Measurements from ENCODE around the gene REXO5. TPM values are rescaled to one million over a fixed set of nuclear protein-coding genes. Genes with fewer than 3 reads are reported as not detected.

The REXO5 gene
- total RNA-seq, 1 experiment from 2014 or later, result 8.5 TPM

DNA sequence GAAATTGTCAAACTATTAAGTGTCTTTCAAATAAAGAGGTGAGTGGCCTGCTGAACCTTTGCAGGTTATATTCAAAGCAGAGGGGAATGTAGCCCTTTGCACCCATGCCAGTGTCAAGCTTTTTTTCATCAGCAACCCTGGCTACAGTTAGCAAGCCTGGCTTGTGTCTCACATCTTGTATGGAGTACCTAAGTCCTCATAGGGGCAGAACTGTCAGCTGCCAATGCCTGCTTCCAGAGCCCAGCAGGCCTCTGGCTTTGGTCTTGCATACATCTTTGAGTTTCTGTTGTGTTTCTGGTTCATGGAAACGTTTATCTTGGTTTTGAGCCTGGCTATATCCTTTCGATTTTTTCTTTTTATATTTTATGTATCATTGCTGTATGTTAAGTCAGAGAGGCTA is 26.8 kb downstream of the REXO5 start (continued):
- no peak for TF ChIP-seq NFYB (CRISPR knock-in tag; conservative IDR thresholded peaks at IDR 0.05; ENCODE audit: low read depth)
- no peak for TF ChIP-seq TEAD1 (CRISPR knock-in tag; IDR thresholded peaks at IDR 0.05)

DNA sequence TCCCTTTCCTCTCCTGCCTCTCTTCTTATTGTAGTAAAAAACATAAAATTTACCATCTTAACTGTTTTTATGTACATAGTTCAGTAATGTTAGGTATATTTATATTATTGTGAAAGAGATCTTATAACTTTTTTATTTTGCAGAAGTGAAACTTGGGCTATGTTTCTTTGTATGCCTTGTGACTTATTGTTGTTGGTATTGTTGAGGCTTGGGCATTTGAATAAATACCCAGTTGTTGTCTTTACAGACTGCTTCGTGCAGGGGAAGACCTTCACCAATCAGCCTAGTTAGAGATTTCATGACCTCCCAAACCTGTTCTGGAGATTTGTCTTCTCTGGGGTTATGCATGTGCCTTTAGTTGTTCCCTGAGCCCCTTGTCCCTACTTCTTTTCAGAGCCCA is 31.9 kb downstream of the REXO5 start:
- Mint-ChIP-seq H3K4me3 (no peak overlapping the region), H3K27ac (no peak overlapping the region), H3K36me3 (peaks cover 54% of the 10 kb centered on the region), H3K4me1 (no peaks in the 10 kb centered on the region), H3K27me3 (ENCODE audit: low read depth) (no peaks in the 10 kb centered on the region), H3K9me3 (peaks cover 22% of the 10 kb centered on the region)
- CTCF ChIA-PET, result no interaction called here
- ATAC-seq, result no peak
- POLR2A ChIA-PET, result no interaction called here
- no peak for TF ChIP-seq OVOL2 (CRISPR knock-in tag; IDR thresholded peaks at IDR 0.05; ENCODE audit: borderline replicate concordance)
- no peak for TF ChIP-seq NR2C2 (CRISPR knock-in tag; IDR thresholded peaks at IDR 0.05)
- TF ChIP-seq, protein P1, sequence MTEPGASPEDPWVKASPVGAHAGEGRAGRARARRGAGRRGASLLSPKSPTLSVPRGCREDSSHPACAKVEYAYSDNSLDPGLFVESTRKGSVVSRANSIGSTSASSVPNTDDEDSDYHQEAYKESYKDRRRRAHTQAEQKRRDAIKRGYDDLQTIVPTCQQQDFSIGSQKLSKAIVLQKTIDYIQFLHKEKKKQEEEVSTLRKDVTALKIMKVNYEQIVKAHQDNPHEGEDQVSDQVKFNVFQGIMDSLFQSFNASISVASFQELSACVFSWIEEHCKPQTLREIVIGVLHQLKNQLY (CRISPR knock-in tag; IDR thresholded peaks at IDR 0.05), result no peak
- TF ChIP-seq ZBTB21 (CRISPR knock-in tag; IDR thresholded peaks at IDR 0.05; ENCODE audit: borderline replicate concordance), result no peak
- no peak for TF ChIP-seq MXD4 (CRISPR knock-in tag; IDR thresholded peaks at IDR 0.05; ENCODE audit: borderline replicate concordance)
- TF ChIP-seq NFE2L1 (CRISPR knock-in tag; IDR thresholded peaks at IDR 0.05), result no peak
- no peak for TF ChIP-seq SMAD4 (CRISPR knock-in tag; IDR thresholded peaks at IDR 0.05)
- TF ChIP-seq NR3C1 (CRISPR knock-in tag; conservative IDR thresholded peaks at IDR 0.05; ENCODE audit: low read depth), result no peak
- TF ChIP-seq IRF1 (CRISPR knock-in tag; IDR thresholded peaks at IDR 0.05), result no peak
- TF ChIP-seq NFATC4 (CRISPR knock-in tag; IDR thresholded peaks at IDR 0.05), result no peak
- TF ChIP-seq USF1 (CRISPR knock-in tag; IDR thresholded peaks at IDR 0.05), result no peak
- TF ChIP-seq, protein P2, sequence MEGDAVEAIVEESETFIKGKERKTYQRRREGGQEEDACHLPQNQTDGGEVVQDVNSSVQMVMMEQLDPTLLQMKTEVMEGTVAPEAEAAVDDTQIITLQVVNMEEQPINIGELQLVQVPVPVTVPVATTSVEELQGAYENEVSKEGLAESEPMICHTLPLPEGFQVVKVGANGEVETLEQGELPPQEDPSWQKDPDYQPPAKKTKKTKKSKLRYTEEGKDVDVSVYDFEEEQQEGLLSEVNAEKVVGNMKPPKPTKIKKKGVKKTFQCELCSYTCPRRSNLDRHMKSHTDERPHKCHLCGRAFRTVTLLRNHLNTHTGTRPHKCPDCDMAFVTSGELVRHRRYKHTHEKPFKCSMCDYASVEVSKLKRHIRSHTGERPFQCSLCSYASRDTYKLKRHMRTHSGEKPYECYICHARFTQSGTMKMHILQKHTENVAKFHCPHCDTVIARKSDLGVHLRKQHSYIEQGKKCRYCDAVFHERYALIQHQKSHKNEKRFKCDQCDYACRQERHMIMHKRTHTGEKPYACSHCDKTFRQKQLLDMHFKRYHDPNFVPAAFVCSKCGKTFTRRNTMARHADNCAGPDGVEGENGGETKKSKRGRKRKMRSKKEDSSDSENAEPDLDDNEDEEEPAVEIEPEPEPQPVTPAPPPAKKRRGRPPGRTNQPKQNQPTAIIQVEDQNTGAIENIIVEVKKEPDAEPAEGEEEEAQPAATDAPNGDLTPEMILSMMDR (IDR thresholded peaks at IDR 0.05), result no peak
- no peak for TF ChIP-seq TP53 (CRISPR knock-in tag; IDR thresholded peaks at IDR 0.05)
- TF ChIP-seq, protein P3, sequence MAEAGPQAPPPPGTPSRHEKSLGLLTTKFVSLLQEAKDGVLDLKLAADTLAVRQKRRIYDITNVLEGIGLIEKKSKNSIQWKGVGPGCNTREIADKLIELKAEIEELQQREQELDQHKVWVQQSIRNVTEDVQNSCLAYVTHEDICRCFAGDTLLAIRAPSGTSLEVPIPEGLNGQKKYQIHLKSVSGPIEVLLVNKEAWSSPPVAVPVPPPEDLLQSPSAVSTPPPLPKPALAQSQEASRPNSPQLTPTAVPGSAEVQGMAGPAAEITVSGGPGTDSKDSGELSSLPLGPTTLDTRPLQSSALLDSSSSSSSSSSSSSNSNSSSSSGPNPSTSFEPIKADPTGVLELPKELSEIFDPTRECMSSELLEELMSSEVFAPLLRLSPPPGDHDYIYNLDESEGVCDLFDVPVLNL (CRISPR knock-in tag; IDR thresholded peaks at IDR 0.05; ENCODE audit: borderline replicate concordance, low read depth), result no peak
- TF ChIP-seq ERG (CRISPR knock-in tag; IDR thresholded peaks at IDR 0.05), result no peak
- TF ChIP-seq ETV6 (CRISPR knock-in tag; IDR thresholded peaks at IDR 0.05), result no peak
- DNase-seq (ENCODE audit: low spot score), result no peak

DNA sequence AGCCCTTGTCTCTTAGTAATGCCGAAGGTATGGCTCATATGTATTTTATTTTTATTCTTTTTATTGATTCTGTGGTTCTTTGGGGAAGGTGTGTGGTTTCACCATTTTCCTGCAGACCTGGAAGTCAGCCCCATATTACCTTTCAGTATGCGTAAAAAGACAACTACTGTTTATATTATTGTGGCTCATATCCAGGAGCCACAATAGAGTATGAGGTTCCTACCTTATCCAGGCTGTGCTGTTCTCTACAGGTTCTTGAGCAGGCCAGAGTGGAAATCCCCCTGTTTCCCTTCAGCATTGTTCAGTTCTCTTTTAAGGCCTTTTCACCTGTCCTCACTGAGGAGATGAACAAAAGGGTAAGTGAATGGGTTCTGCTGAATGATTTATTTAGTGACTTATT is 33.2 kb downstream of the REXO5 start:
- H3K36me3 Mint-ChIP-seq, result peaks cover 49% of the 10 kb centered on the region
- ATAC-seq, result no peak
- no peak for TF ChIP-seq ELF4 (CRISPR knock-in tag; IDR thresholded peaks at IDR 0.05; ENCODE audit: low read depth)
- no peak for TF ChIP-seq ZNF219 (CRISPR knock-in tag; IDR thresholded peaks at IDR 0.05; ENCODE audit: borderline replicate concordance)
- no peak for TF ChIP-seq SMAD3 (CRISPR knock-in tag; IDR thresholded peaks at IDR 0.05; ENCODE audit: borderline replicate concordance)
- TF ChIP-seq FOXP1 (CRISPR knock-in tag; IDR thresholded peaks at IDR 0.05; ENCODE audit: borderline replicate concordance), result no peak
- TF ChIP-seq, protein P4, sequence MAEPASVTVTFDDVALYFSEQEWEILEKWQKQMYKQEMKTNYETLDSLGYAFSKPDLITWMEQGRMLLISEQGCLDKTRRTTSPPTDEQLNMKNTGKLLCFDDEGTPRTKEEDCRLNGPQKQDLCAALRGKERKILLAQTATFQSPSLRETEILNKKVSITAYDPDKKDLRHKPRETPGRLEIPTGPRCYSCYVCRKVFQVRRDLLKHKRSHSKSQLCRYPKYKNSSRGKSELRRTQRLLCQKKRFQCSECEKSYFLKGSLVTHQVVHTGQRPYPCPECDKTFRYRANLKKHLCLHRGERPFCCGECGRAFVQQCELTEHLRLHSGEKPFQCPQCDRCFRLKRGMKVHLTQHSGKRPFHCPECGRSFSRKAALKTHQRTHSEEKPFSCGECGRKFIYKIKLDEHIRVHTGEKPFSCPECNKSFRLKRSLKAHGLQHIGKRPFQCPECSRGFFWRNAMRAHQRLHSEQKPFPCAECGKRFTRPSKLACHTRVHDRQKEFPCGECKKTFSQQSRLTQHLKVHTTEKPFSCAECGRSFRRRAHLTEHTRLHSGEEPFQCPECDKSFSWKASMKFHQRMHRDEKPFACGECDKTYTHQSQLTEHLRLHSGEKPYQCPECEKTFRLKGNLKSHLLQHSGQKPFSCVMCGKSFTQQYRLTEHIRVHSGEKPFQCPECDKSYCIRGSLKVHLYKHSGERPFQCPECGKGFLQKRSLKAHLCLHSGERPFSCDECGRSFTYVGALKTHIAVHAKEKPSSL (CRISPR knock-in tag; conservative IDR thresholded peaks at IDR 0.05), result no peak
- TF ChIP-seq MYBL2 (CRISPR knock-in tag; IDR thresholded peaks at IDR 0.05), result no peak
- TF ChIP-seq FOXJ3 (CRISPR knock-in tag; IDR thresholded peaks at IDR 0.05; ENCODE audit: borderline replicate concordance), result no peak
- no peak for TF ChIP-seq SP1 (CRISPR knock-in tag; conservative IDR thresholded peaks at IDR 0.05)
- TF ChIP-seq, protein P5, sequence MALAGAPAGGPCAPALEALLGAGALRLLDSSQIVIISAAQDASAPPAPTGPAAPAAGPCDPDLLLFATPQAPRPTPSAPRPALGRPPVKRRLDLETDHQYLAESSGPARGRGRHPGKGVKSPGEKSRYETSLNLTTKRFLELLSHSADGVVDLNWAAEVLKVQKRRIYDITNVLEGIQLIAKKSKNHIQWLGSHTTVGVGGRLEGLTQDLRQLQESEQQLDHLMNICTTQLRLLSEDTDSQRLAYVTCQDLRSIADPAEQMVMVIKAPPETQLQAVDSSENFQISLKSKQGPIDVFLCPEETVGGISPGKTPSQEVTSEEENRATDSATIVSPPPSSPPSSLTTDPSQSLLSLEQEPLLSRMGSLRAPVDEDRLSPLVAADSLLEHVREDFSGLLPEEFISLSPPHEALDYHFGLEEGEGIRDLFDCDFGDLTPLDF (CRISPR knock-in tag; IDR thresholded peaks at IDR 0.05), result no peak

More for the DNA sequence above, 33.2 kb downstream of the REXO5 start:
- ChIA-PET CTCF (no interaction called here), POLR2A (no interaction called here)
- H3K4me3 Mint-ChIP-seq, result no peak overlapping the region
- DNase-seq (ENCODE audit: low spot score), result no peak
- H3K9me3 Mint-ChIP-seq, result peaks cover 22% of the 10 kb centered on the region
- no peaks in the 10 kb centered on the region for H3K27me3 Mint-ChIP-seq (ENCODE audit: low read depth)
- no peak overlapping the region for H3K27ac Mint-ChIP-seq
- peaks cover 3% of the 10 kb centered on the region for H3K4me1 Mint-ChIP-seq
